ENCODE measurements around the gene HS3ST1. TPM values are rescaled to one million over a fixed set of nuclear protein-coding genes. Genes with fewer than 3 reads are reported as not detected.

The HS3ST1 gene
- total RNA-seq, 1 experiment from 2014 or later = 4.2 TPM

- ChIA-PET POLR2A (ENCODE audit: unreplicated experiment) (no interaction called here), CTCF (no interaction called here)
- Histone ChIP-seq H2AFZ (ENCODE audit: low read length) (no peak overlapping the region), H3K27ac (ENCODE audit: low read length) (no peak overlapping the region), H3K4me1 (ENCODE audit: insufficient read depth, low read length) (peaks cover under 1% of the 10 kb centered on the region; the same call in 1 of the 2 replicates), H3K9me2 (replicated peaks; ENCODE audit: low read length) (no peaks in the 10 kb centered on the region), H3K4me2 (ENCODE audit: low read length) (no peak overlapping the region), H3K79me2 (ENCODE audit: low read length) (peaks cover under 1% of the 10 kb centered on the region; the same call in 1 of the 2 replicates), H3K9ac (ENCODE audit: low read length) (no peak overlapping the region), H3K36me3 (ENCODE audit: low read depth, low read length) (no peaks in the 10 kb centered on the region), H3K9me3 (ENCODE audit: low read length) (no peaks in the 10 kb centered on the region), H4K20me1 (ENCODE audit: low read length) (no peaks in the 10 kb centered on the region), H3F3A (ENCODE audit: low read length, unreplicated experiment) (no peaks in the 10 kb centered on the region), H3K27me3 (ENCODE audit: low read length) (no peaks in the 10 kb centered on the region), H3K4me3 (ENCODE audit: low read length) (no peak overlapping the region)
- no peak for DNase-seq
- ATAC-seq = no peak
- TF ChIP-seq, protein P1, sequence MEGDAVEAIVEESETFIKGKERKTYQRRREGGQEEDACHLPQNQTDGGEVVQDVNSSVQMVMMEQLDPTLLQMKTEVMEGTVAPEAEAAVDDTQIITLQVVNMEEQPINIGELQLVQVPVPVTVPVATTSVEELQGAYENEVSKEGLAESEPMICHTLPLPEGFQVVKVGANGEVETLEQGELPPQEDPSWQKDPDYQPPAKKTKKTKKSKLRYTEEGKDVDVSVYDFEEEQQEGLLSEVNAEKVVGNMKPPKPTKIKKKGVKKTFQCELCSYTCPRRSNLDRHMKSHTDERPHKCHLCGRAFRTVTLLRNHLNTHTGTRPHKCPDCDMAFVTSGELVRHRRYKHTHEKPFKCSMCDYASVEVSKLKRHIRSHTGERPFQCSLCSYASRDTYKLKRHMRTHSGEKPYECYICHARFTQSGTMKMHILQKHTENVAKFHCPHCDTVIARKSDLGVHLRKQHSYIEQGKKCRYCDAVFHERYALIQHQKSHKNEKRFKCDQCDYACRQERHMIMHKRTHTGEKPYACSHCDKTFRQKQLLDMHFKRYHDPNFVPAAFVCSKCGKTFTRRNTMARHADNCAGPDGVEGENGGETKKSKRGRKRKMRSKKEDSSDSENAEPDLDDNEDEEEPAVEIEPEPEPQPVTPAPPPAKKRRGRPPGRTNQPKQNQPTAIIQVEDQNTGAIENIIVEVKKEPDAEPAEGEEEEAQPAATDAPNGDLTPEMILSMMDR (conservative IDR thresholded peaks at IDR 0.05; ENCODE audit: low read depth, low read length) = no peak
- TF ChIP-seq EZH2phosphoT487 (IDR thresholded peaks at IDR 0.05; ENCODE audit: borderline replicate concordance, low read length) = no peak
- TF ChIP-seq EZH2 (IDR thresholded peaks at IDR 0.05; ENCODE audit: low read length, unreplicated experiment) = no peak
- BruUV-seq (replicated peaks) = no TSS peak
- intact Hi-C loops (cut with micrococcal nuclease) = no loop called here
These were observed 6.9 kb upstream of the HS3ST1 start for GRCh38 chr4:11435557-11435956.

DNA sequence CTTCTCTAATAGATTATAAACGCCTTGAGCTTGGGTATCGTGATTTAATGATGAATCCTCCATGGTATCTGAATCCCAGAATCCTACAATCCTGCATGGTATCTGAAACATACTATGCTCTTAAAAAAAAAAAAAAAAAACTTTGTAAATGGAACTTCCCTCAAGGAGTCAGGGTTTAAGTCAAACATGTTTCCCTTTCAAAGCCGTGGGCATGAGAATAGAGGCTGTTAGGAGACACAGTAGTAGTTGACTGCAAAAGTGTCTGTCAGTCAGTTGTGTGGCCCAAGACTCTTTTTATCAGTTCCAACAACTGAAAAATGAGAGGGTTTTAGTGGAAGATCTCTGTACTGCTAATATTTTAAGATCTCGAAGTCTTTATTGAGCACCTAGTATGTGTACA, 2.4 kb upstream of the HS3ST1 start:
- Histone ChIP-seq H3K79me2 (ENCODE audit: low read length) (peaks cover 16% of the 10 kb centered on the region), H3K4me1 (ENCODE audit: insufficient read depth, low read length) (peaks cover 10% of the 10 kb centered on the region; the same call in 1 of the 2 replicates), H4K20me1 (ENCODE audit: low read length) (no peaks in the 10 kb centered on the region; the same call in 1 of the 2 replicates), H3K9me3 (ENCODE audit: low read length) (no peaks in the 10 kb centered on the region), H3K4me3 (ENCODE audit: low read length) (no peak overlapping the region), H3K9ac (ENCODE audit: low read length) (no peak overlapping the region), H3K36me3 (ENCODE audit: low read depth, low read length) (no peaks in the 10 kb centered on the region), H3K4me2 (ENCODE audit: low read length) (no peak overlapping the region), H3K9me2 (replicated peaks; ENCODE audit: low read length) (no peaks in the 10 kb centered on the region), H2AFZ (ENCODE audit: low read length) (no peak overlapping the region), H3K27ac (ENCODE audit: low read length) (no peak overlapping the region), H3F3A (ENCODE audit: low read length, unreplicated experiment) (no peaks in the 10 kb centered on the region), H3K27me3 (ENCODE audit: low read length) (no peaks in the 10 kb centered on the region)
- TF ChIP-seq EZH2phosphoT487 (IDR thresholded peaks at IDR 0.05; ENCODE audit: borderline replicate concordance, low read length) (no peak), EZH2 (IDR thresholded peaks at IDR 0.05; ENCODE audit: low read length, unreplicated experiment) (no peak)
- TF ChIP-seq, protein P1 (conservative IDR thresholded peaks at IDR 0.05; ENCODE audit: low read depth, low read length) = no peak
- DNase-seq (no peak), ATAC-seq (no peak)
- intact Hi-C loops (cut with micrococcal nuclease) = no loop called here
- CTCF ChIA-PET = no interaction called here
- POLR2A ChIA-PET (ENCODE audit: unreplicated experiment) = no interaction called here
- BruUV-seq (replicated peaks) = no TSS peak

DNA sequence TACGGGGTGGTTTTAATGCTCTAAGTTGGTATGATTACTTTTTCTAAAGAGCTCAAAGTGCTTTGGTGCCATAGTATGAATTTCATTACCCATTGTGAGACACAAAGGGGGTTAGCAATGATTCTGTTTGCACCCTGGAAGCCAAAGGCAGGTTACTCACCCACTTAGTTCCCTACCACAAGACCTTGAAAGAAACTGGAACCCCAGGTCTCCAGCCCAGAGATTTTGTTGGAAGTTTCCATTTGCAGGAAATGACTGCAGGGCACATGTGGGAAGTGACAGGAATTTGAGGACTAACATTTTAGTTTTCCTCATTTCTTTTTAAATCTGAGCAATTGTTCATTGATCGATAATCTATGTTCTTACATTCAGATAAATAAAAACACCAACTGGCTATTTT, 1.8 kb upstream of the HS3ST1 start:
- Histone ChIP-seq H3K9me2 (replicated peaks; ENCODE audit: low read length) (no peaks in the 10 kb centered on the region), H3K27ac (ENCODE audit: low read length) (no peak overlapping the region), H3K36me3 (ENCODE audit: low read depth, low read length) (no peaks in the 10 kb centered on the region), H3K4me2 (ENCODE audit: low read length) (peak overlapping the region; percentile 96), H3K9me3 (ENCODE audit: low read length) (no peaks in the 10 kb centered on the region), H4K20me1 (ENCODE audit: low read length) (no peaks in the 10 kb centered on the region; the same call in 1 of the 2 replicates), H3K4me1 (ENCODE audit: insufficient read depth, low read length) (peaks cover 10% of the 10 kb centered on the region; the same call in 1 of the 2 replicates), H3K79me2 (ENCODE audit: low read length) (peaks cover 16% of the 10 kb centered on the region), H3F3A (ENCODE audit: low read length, unreplicated experiment) (no peaks in the 10 kb centered on the region), H3K4me3 (ENCODE audit: low read length) (peak overlapping the region; percentile 90), H2AFZ (ENCODE audit: low read length) (no peak overlapping the region), H3K27me3 (ENCODE audit: low read length) (no peaks in the 10 kb centered on the region), H3K9ac (ENCODE audit: low read length) (peak overlapping the region; percentile 95; the same call in 1 of the 2 replicates)
- TF ChIP-seq EZH2 (IDR thresholded peaks at IDR 0.05; ENCODE audit: low read length, unreplicated experiment) = no peak
- TF ChIP-seq EZH2phosphoT487 (IDR thresholded peaks at IDR 0.05; ENCODE audit: borderline replicate concordance, low read length) = no peak
- TF ChIP-seq, protein P1 (conservative IDR thresholded peaks at IDR 0.05; ENCODE audit: low read depth, low read length) = no peak
- ATAC-seq = no peak
- BruUV-seq (replicated peaks) = no TSS peak
- ChIA-PET POLR2A (ENCODE audit: unreplicated experiment) (interaction anchor here (0.6 kb wide), 1 partner anchor 201 kb away, joined by 4 read pairs; no protein-coding TSS in a partner anchor), CTCF (no interaction called here)
- intact Hi-C loops (cut with micrococcal nuclease) = no loop called here
- DNase-seq = no peak

All from PC-3 (cell line).